B cell (primary cell): Measurements from ENCODE around the gene FILIP1. TPM values are rescaled to one million over a fixed set of nuclear protein-coding genes. Genes with fewer than 3 reads are reported as not detected.

Source experiments
- ATAC-seq: fragments of 200-7000 bp; cut with Tn5 transposase; one replicate; pipeline ENCODE4 v1.10.0; 2021; ENCODE audit warnings: low read depth, mild to moderate bottlenecking, moderate number of reproducible peaks, moderate library complexity
- CTCF ChIA-PET: fragments of 350-600 bp; sonication (Branson Sonifier 250); formaldehyde crosslinking; loops from one replicate; lab custom pipeline; 2021; ENCODE audit warnings: antibody characterized with exemption, inconsistent platforms; lab: Charles Lee
- POLR2A ChIA-PET: fragments of 350-600 bp; sonication (Branson Sonifier 250); formaldehyde crosslinking; loops from one replicate; lab custom pipeline; 2021; ENCODE audit warnings: antibody characterized with exemption; lab: Charles Lee
- DNase-seq: peaks from one replicate; pipeline ENCODE4 v3.0.0; 2013
- H2AFZ ChIP-seq: 2 replicates; pipeline ENCODE4 v1.6.1; 2012; ENCODE audit warnings: mild to moderate bottlenecking, low read depth, low read length; ENCODE audit not compliant: insufficient read depth, poor library complexity, severe bottlenecking
- H3K27ac ChIP-seq, 2 donors: 1 replicate in 1 of 2; 2 replicates in 1 of 2; pipeline ENCODE4 v1.5.1; 2012 to 2013; ENCODE audit warnings: low read length in 2 of 2, mild to moderate bottlenecking in 2 of 2, moderate library complexity in 1 of 2
- H3K27me3 ChIP-seq, 4 experiments: fragments of 200-600 bp in 1 of 4; sonication (generic) in 1 of 4; replicated peaks in 1 of 4; 1 replicate in 2 of 4; 2 replicates in 2 of 4; pipeline versions ENCODE4 v1.6.1 to v1.7.0; 2013 to 2016; ENCODE audit warnings: low read length in 3 of 4, mild to moderate bottlenecking in 2 of 4, mixed read lengths in 1 of 4, moderate library complexity in 1 of 4; ENCODE audit not compliant: insufficient read depth in 4 of 4, control insufficient read depth in 3 of 4; ENCODE audit errors: control extremely low read depth in 1 of 4
- H3K36me3 ChIP-seq, 2 experiments: replicated peaks in 1 of 2; 1 replicate in 1 of 2; 2 replicates in 1 of 2; pipeline versions ENCODE4 v1.6.1 to v1.7.1; 2013; ENCODE audit warnings: low read length in 1 of 2; ENCODE audit not compliant: insufficient read depth in 2 of 2, control insufficient read depth in 1 of 2; ENCODE audit errors: control extremely low read depth in 1 of 2, extremely low read depth in 1 of 2
- H3K4me1 ChIP-seq, 2 donors: fragments of 200-600 bp in 1 of 2; sonication (generic) in 1 of 2; 1 replicate in 1 of 2; 2 replicates in 1 of 2; pipeline versions ENCODE4 v1.5.1 to v1.6.1; 2013 to 2017; ENCODE audit warnings: low read length in 2 of 2; ENCODE audit not compliant: control insufficient read depth in 2 of 2, insufficient read depth in 2 of 2
- H3K4me2 ChIP-seq: replicated peaks from 2 replicates; pipeline ENCODE3; 2012; ENCODE audit warnings: mild to moderate bottlenecking, low read depth, low read length; ENCODE audit not compliant: poor library complexity, severe bottlenecking
- H3K4me3 ChIP-seq, 5 experiments: fragments of 200-600 bp in 1 of 5; sonication (generic) in 1 of 5; 1 replicate in 3 of 5; 2 replicates in 2 of 5; pipeline versions ENCODE4 v1.5.1 to v1.7.0; 2011 to 2016; ENCODE audit warnings: low read length in 4 of 5, mild to moderate bottlenecking in 4 of 5, low read depth in 2 of 5, control low read depth in 1 of 5, moderate library complexity in 1 of 5; ENCODE audit not compliant: insufficient read depth in 1 of 5; ENCODE audit errors: control extremely low read depth in 1 of 5, extremely low read depth in 1 of 5
- H3K79me2 ChIP-seq: fragments of 200-600 bp; sonication (generic); one replicate; pipeline ENCODE4 v1.6.0; 2016; ENCODE audit warnings: low read length; ENCODE audit not compliant: control insufficient read depth, insufficient read depth
- H3K9ac ChIP-seq: fragments of 200-600 bp; sonication (generic); 2 replicates; pipeline ENCODE4 v1.6.1; 2017; ENCODE audit warnings: mild to moderate bottlenecking, low read length, moderate library complexity
- H3K9me3 ChIP-seq, 3 donors: one replicate each; pipeline versions ENCODE4 v1.6.1 to v1.7.1; 2013; ENCODE audit warnings: low read length in 2 of 3; ENCODE audit not compliant: control insufficient read depth in 2 of 3, insufficient read depth in 1 of 3; ENCODE audit errors: control extremely low read depth in 1 of 3
- H4K20me1 ChIP-seq: 2 replicates; pipeline ENCODE4 v1.6.0; 2012; ENCODE audit warnings: mild to moderate bottlenecking, low read length; ENCODE audit not compliant: insufficient read depth, control insufficient read depth, poor library complexity, severe bottlenecking
- H3K27ac Mint-ChIP-seq: one replicate; pipeline ENCODE4 v1.8.0; 2021; ENCODE audit warnings: mixed read lengths
- H3K27me3 Mint-ChIP-seq: one replicate; pipeline ENCODE4 v1.8.0; 2021; ENCODE audit warnings: mixed read lengths
- H3K4me1 Mint-ChIP-seq: one replicate; pipeline ENCODE4 v1.8.0; 2021; ENCODE audit warnings: mixed read lengths
- H3K4me3 Mint-ChIP-seq: one replicate; pipeline ENCODE4 v1.8.0; 2021; ENCODE audit warnings: mixed read lengths
- H3K9me3 Mint-ChIP-seq: one replicate; pipeline ENCODE4 v1.8.0; 2022; ENCODE audit warnings: mixed read lengths; ENCODE audit not compliant: insufficient read depth
- CTCF ChIP-seq: fragments of 200-600 bp; IDR thresholded peaks from one replicate; pipeline ENCODE4 v1.8.0; 2022; ENCODE audit warnings: antibody characterized with exemption, mild to moderate bottlenecking
- EZH2 ChIP-seq: IDR thresholded peaks from 2 replicates; pipeline ENCODE4 v1.6.1; 2012; ENCODE audit warnings: borderline replicate concordance, low read depth, mild to moderate bottlenecking, moderate library complexity, low read length; ENCODE audit not compliant: insufficient read depth, poor library complexity, severe bottlenecking
- WGBS: methylation state at CpG from one replicate; pipeline ENCODE4 v1.1.5; 2013; ENCODE audit warnings: missing lambda C conversion rate; ENCODE audit not compliant: insufficient coverage; 5-methylcytosine and 5-hydroxymethylcytosine counted together
- intact Hi-C: fragments of 100-400 bp; cut with micrococcal nuclease; formaldehyde crosslinking; loops from one replicate; pipeline ENCODE4 v1.10.0; 2022
- polyA plus RNA-seq: library from polyadenylated mRNA; depleted of rRNA; stranded (reverse); fragments of >200 nt; gene quantifications from 2 replicates; pipeline ENCODE4 v1.2.3, GENCODE V29; 2012
- total RNA-seq, 2 donors: library from RNA; stranded (reverse); fragments of 120-200 nt in 1 of 2; gene quantifications; 1 replicate in 1 of 2; 2 replicates in 1 of 2; pipeline versions ENCODE4 v1.2.3 to v1.2.4, GENCODE V29; 2013 to 2022

FILIP1 gene
- total and polyA plus RNA-seq, 2 donors (not counting 1 experiment from before 2014, with no cell fraction given) = not detected

- no peak overlapping the region for H3K4me3 ChIP-seq
- H2AFZ ChIP-seq = no peak overlapping the region
- DNase-seq (no peak), ATAC-seq (no peak)
- Mint-ChIP-seq H3K4me1 (no peaks in the 10 kb centered on the region), H3K9me3 (no peaks in the 10 kb centered on the region), H3K4me3 (no peak overlapping the region), H3K27ac (no peak overlapping the region), H3K27me3 (peaks cover 4% of the 10 kb centered on the region)
- H4K20me1 ChIP-seq = no peaks in the 10 kb centered on the region
- no peak overlapping the region for H3K9ac ChIP-seq
- intact Hi-C loops = no loop called here
- H3K27ac ChIP-seq = no peak overlapping the region
- ChIA-PET CTCF (no interaction called here), POLR2A (no interaction called here)
- H3K79me2 ChIP-seq = no peaks in the 10 kb centered on the region
- H3K36me3 ChIP-seq = no peaks in the 10 kb centered on the region
- H3K9me3 ChIP-seq = no peaks in the 10 kb centered on the region
- no peaks in the 10 kb centered on the region for H3K27me3 ChIP-seq
- TF ChIP-seq EZH2 (no peak), CTCF (no peak)
- no CpG with 5 or more reads among the region's 2 CpGs for WGBS
- no peaks in the 10 kb centered on the region for H3K4me1 ChIP-seq
- no peak overlapping the region for H3K4me2 ChIP-seq
Measured at GRCh38 chr6:75505424-75505823, 11.8 kb upstream of the FILIP1 start.

- H2AFZ ChIP-seq = no peak overlapping the region
- ChIA-PET CTCF (no interaction called here), POLR2A (no interaction called here)
- TF ChIP-seq CTCF = no peak
- TF ChIP-seq EZH2 = no peak
- H3K9ac ChIP-seq = no peak overlapping the region
- H3K27me3 Mint-ChIP-seq = peaks cover 4% of the 10 kb centered on the region
- ATAC-seq (no peak), DNase-seq (no peak)
- H3K79me2 ChIP-seq = no peaks in the 10 kb centered on the region
- H3K4me1 ChIP-seq = no peaks in the 10 kb centered on the region
- H4K20me1 ChIP-seq = no peaks in the 10 kb centered on the region
- no peaks in the 10 kb centered on the region for H3K36me3 ChIP-seq
- intact Hi-C loops = no loop called here
- H3K4me2 ChIP-seq = no peak overlapping the region
- no peak overlapping the region for H3K4me3 Mint-ChIP-seq
- no peaks in the 10 kb centered on the region for H3K9me3 ChIP-seq
- no peak overlapping the region for H3K27ac ChIP-seq
- no peak overlapping the region for H3K4me3 ChIP-seq
- 86% methylated on average over 1 of the region's 4 CpGs for WGBS
- no peaks in the 10 kb centered on the region for H3K4me1 Mint-ChIP-seq
- H3K9me3 Mint-ChIP-seq = no peaks in the 10 kb centered on the region
- H3K27ac Mint-ChIP-seq = no peak overlapping the region
- peaks cover 0 to 2% (median 0%) of the 10 kb centered on the region in 4 experiments for H3K27me3 ChIP-seq
Measured at GRCh38 chr6:75504465-75505222, 11.0 kb upstream of the FILIP1 start.
